ENCODE results near the gene KIR2DL4. TPM values are rescaled to one million over a fixed set of nuclear protein-coding genes. Genes with fewer than 3 reads are reported as not detected.
"Not testable (repeated sequence)": the region's sequence is repeated elsewhere in the genome, so short reads cannot be mapped to it uniquely, and the experiment has no call there.

Gene KIR2DL4
- not detected in 2 replicates for total RNA-seq

- DNase-seq (ENCODE audit: low read depth) = no peak
Observed at GRCh38 chr19:54803410-54803809, at the start of gene KIR2DL4. TSS of gene KIR2DL4 (plus strand) at chr19:54803610. CDS start at chr19:54803652, 42 bp downstream.

DNA sequence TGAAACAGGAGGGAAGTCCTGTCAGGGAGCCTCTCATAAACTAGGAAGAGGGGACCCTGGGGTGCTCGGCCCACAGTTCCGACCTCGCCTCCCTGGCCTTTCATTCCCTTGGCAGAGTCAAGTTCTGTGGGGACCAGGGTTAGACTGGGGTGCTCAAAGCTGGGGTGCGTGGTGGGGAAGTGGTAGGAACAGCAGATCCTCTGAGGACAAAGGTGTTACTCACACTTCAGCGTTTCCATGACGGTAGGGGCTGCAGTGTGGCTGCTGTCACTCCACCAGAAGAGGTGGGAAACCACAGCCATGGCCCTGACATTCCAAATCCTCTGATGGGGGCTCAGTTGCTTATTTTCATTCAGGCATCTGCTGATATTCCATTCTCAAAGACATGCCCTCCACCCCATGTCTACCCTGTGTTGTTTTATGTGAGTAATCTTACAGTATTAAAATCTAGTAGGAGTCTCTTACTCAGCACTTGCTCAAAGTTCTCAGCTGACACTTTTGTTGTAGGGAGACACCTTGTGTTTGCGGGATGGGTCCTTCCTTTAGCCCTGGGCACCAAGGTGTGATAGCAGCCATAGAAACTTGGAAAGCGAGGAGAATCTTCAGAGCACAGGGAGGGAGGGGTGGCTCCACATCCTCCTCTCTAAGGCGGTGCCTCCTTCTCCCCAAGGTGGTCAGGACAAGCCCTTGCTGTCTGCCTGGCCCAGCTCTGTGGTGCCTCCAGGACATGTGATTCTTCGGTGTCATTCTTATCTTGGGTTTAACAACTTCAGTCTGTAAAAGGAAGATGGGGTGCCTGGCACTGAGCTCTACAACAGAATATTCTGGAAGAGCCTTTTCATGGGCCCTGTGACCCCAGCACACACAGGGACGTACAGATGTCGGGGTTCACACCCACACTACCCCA is 47.0 kb upstream of the KIR2DL4 start:
- DNase-seq (ENCODE audit: low read depth) = not testable (repeated sequence)

DNA sequence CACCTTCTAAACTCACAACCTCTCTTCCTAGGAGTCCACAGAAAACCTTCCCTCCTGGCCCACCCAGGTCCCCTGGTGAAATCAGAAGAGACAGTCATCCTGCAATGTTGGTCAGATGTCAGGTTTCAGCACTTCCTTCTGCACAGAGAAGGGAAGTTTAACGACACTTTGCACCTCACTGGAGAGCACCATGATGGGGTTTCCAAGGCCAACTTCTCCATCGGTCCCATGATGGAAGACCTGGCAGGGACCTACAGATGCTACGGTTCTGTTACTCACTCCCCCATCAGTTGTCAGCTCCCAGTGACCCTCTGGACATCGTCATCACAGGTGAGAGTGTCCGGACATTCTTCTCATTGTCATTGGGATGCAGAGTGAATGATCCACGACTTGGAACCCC is 44.8 kb upstream of the KIR2DL4 start:
- not testable (repeated sequence) for DNase-seq (ENCODE audit: low read depth)

- not testable (repeated sequence) for DNase-seq (ENCODE audit: low read depth)
Observed at GRCh38 chr19:54764219-54764618, 39.2 kb upstream of the KIR2DL4 start.

- not testable (repeated sequence) for DNase-seq (ENCODE audit: low read depth)
Observed at GRCh38 chr19:54766464-54766863, 36.9 kb upstream of the KIR2DL4 start.

DNA sequence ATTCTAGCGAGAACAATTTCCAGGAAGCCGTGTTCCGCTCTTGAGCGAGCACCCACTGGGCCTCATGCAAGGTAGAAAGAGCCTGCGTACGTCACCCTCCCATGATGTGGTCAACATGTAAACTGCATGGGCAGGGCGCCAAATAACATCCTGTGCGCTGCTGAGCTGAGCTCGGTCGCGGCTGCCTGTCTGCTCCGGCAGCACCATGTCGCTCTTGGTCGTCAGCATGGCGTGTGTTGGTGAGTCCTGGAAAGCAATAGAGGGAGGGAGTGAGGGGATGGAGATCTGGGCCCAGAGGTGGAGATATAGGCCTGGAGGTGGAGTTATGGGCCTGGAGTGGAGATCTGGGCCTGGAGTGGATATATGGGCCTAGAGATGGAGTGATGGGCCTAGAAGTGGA is 33.8 kb upstream of the KIR2DL4 start, which contains the start of gene KIR2DL1:
TSS of gene KIR2DL1 (plus strand) at position 148 of the 400 bp plus-strand sequence. CDS start at position 206, 58 bp downstream.
- DNase-seq (ENCODE audit: low read depth) = not testable (repeated sequence)

GRCh38 chr19:54770511-54770910 is 32.9 kb upstream of the KIR2DL4 start:
- not testable (repeated sequence) for DNase-seq (ENCODE audit: low read depth)

GRCh38 chr19:54771018-54771960 is 32.1 kb upstream of the KIR2DL4 start:
- DNase-seq (ENCODE audit: low read depth) = not testable (repeated sequence)

DNA sequence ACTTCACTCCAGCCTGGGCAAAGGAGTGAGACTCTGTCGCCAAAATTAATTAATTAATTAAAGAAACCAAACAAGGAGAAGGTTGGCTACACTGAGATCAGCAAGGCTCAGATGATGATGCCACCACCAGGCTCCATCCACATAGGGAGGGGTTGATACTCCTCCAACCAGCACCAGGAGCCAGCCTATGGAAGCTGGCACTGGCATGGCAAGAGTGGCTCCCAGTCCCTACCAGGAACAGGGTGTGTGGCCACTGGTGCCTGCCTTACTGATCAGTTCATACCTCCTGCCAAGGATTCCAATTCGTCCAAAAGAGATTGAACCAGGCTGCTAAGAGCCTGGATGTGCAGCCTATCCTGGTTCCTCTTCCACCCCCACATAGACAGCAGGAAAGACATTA is 30.7 kb upstream of the KIR2DL4 start:
- not testable (repeated sequence) for DNase-seq (ENCODE audit: low read depth)

- DNase-seq (ENCODE audit: low read depth) = not testable (repeated sequence)
Observed at GRCh38 chr19:54775095-54775815, 28.2 kb upstream of the KIR2DL4 start.

DNA sequence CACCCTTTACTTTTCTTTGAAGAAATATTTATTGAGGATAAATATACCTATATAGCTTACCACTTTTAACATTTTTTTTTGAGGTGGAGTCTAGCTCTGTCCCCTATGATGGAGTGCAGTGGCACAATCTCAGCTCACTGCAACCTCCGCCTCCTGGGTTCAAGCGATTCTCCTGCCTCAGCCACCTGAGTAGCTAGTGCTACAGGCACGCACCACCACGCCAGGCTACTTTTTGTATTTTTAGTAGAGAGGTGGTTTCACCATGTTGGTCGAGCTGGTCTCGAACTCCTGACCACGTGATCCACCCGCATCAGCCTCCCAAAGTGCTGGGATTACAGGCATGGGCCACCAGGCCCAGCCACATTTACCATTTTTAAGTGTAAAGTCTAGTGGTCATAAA is 27.6 kb upstream of the KIR2DL4 start:
- not testable (repeated sequence) for DNase-seq (ENCODE audit: low read depth)

DNA sequence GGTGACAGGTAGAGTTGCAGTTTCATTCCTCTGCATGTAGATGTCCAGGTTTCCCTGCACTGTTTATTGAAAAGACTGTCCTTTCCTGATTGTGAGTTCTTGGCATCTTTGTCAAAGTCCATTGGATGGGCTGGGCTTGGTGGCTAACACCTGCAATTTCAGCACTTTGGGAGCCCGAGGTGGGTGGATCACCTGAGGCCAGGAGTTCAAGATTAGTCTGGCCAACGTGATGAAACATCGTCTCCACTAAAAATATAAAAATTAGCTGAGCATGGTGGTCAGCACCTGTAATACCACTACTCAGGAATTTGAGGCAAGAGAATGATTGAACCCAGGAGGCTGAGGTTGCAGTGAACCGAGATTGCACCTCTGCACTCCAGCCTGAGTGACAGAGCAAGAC is 25.6 kb upstream of the KIR2DL4 start:
- DNase-seq (ENCODE audit: low read depth) = not testable (repeated sequence)

DNA sequence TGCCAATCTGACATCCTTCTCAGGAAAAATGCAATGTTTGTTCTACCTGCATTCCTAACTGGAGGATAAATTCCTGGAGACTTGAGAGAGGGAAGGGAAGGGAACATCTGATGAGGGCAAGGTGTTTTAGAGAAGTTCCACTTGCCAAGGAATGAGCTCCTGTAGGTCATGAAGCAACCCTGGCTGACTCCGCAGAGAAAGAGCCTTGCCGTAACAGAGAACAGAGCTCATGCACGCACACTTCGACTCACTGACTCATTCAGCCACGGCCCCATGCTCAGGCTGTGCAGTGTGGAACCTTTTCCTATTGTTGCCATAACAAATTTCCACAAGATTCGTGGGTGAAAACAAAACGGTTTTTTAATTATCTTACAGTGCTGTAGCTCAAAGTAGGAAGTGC is 24.5 kb upstream of the KIR2DL4 start:
- not testable (repeated sequence) for DNase-seq (ENCODE audit: low read depth)

DNA sequence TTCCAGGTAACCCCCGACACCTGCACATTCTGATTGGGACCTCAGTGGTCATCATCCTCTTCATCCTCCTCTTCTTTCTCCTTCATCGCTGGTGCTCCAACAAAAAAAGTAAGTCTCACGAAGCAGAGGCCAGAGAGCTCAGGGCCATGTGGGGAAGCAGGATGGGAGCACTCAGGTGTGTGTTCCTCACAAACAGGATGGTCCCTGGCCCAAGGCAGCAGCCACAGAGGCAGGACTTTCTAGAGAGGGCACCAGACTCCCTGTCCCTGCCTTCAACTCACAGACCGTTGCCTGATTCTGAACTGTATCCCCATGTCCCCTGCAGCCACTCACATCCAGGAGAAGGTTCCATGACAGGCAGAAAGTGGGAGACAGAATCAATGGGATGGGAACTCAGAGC is 20.5 kb upstream of the KIR2DL4 start:
- DNase-seq (ENCODE audit: low read depth) = not testable (repeated sequence)

DNA sequence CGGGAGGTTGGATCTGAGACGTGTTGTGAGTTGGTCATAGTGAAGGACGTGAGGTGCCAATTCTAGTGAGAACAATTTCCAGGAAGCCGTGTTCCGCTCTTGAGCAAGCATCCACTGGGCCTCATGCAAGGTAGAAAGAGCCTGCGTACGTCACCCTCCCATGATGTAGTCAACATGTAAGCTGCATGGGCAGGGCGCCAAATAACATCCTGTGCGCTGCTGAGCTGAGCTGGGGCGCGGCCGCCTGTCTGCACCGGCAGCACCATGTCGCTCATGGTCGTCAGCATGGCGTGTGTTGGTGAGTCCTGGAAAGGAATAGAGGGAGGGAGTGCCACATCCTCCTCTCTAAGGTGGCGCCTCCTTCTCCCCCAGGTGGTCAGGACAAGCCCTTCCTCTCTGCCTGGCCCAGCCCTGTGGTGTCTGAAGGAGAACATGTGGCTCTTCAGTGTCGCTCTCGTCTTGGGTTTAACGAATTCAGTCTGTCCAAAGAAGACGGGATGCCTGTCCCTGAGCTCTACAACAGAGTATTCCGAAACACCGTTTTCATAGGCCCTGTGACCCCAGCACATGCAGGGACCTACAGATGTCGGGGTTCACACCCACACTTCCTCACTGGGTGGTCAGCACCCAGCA is 17.2 kb upstream of the KIR2DL4 start:
- not testable (repeated sequence) for DNase-seq (ENCODE audit: low read depth)

DNA sequence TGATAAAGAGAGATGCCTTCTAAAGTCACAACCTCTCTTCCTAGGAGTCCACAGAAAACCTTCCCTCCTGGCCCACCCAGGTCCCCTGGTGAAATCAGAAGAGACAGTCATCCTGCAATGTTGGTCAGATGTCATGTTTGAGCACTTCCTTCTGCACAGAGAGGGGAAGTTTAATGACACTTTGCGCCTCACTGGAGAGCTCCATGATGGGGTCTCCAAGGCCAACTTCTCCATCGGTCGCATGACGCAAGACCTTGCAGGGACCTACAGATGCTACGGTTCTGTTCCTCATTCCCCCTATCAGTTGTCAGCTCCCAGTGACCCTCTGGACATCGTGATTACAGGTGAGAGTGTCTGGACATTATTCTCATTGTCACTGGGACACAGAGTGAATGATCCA is 15.3 kb upstream of the KIR2DL4 start:
- DNase-seq (ENCODE audit: low read depth) = not testable (repeated sequence)

DNA sequence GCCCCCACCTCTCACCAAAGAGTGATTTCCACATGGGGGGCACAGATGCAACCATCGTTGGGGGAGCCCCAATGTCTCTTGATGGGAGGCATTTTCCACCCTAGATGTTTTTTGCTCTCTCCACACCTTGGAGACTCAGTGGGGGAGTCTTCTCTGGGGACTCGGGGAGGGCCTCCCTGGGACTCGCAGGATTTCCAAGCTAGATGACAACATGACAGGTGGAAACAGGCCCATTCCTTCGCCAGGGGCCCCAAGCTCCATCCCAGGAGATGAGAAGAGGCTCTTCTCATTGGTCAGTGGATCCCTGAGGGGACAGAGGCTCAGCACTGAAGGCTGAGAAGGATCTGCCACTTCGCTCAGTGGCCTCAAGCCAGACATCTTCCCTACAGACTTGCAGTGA is 12.7 kb upstream of the KIR2DL4 start:
- DNase-seq (ENCODE audit: low read depth) = no peak

DNA sequence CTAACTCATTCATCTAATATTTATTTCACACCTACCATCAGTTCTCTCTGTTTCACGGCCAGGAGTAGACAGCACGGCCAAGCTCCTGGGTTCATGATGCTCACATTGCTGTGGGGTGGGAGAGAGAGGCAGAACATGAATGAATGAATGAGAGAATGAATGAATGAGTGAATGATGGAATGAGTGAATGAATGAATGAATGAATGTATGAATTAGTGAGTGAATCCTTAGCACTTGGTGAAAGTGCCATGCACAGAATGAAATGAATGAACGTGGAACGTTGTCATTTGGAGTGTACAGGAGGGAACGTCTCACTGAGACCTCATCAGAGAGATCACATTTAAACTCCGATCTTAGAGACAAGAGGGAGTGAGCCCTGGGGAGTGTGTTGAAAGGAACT is 11.9 kb upstream of the KIR2DL4 start:
- DNase-seq (ENCODE audit: low read depth) = no peak

- DNase-seq (ENCODE audit: low read depth) = no peak
Observed at GRCh38 chr19:54792814-54793213, 10.6 kb upstream of the KIR2DL4 start.

DNA sequence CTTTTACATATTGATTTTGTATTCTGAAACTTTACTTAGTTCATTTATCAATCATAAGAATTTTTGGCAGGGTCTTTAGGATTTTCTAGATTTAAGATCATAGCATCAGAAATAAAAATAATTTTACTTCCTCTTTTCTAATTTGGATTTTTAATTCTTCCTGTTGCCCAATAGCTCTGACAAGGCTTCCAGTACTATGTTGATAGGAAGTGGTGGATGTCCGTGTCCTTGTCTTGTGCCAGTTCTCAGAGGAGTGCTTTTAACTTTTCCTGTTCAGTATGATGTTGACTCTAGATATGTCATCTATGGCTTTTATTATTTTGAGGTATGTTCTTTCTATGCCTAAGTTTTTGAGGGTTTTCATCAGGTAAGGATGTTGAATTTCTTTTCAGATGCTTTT is 7.7 kb upstream of the KIR2DL4 start:
- no peak for DNase-seq (ENCODE audit: low read depth)

- no peak for DNase-seq (ENCODE audit: low read depth)
Observed at GRCh38 chr19:54804101-54804500, 691 bp downstream of the KIR2DL4 start.
